NCI-H2227 (cell line): Measurements from ENCODE around the gene WDR4.
"Not testable (repeated sequence)": the region's sequence is repeated elsewhere in the genome, so short reads cannot be mapped to it uniquely, and the experiment has no call there.

Experiments
- DNase-seq: peaks from one replicate; lab custom pipeline; 2025; ENCODE audit not compliant: unreplicated experiment; lab: John Stamatoyannopoulos, UW

Gene WDR4

GRCh38 chr21:42854246-42855010 lies 24.9 kb downstream of the WDR4 start:
- DNase-seq = no peak

GRCh38 chr21:42853621-42854020 lies 25.7 kb downstream of the WDR4 start:
- no peak for DNase-seq

GRCh38 chr21:42852925-42853570 lies 26.3 kb downstream of the WDR4 start:
- no peak for DNase-seq

- no peak for DNase-seq
These were observed 27.3 kb downstream of the WDR4 start for GRCh38 chr21:42851812-42852665.

GRCh38 chr21:42850866-42851391 lies 28.4 kb downstream of the WDR4 start:
- no peak for DNase-seq

GRCh38 chr21:42850463-42850862 lies 28.9 kb downstream of the WDR4 start:
- no peak for DNase-seq

GRCh38 chr21:42849759-42850412 lies 29.5 kb downstream of the WDR4 start:
- no peak for DNase-seq

- DNase-seq = no peak
These were observed 30.2 kb downstream of the WDR4 start for GRCh38 chr21:42848932-42849758.

- not testable (repeated sequence) for DNase-seq
These were observed 31.0 kb downstream of the WDR4 start for GRCh38 chr21:42848144-42848931.

- DNase-seq = no peak
These were observed 31.6 kb downstream of the WDR4 start for GRCh38 chr21:42847726-42848125.

GRCh38 chr21:42847051-42847707 lies 32.2 kb downstream of the WDR4 start:
- DNase-seq = no peak

- no peak for DNase-seq
These were observed 33.1 kb downstream of the WDR4 start for GRCh38 chr21:42846221-42846620.

GRCh38 chr21:42845296-42845965 lies 33.9 kb downstream of the WDR4 start:
- DNase-seq = no peak

- DNase-seq = no peak
These were observed 34.8 kb downstream of the WDR4 start for GRCh38 chr21:42844411-42845113.

GRCh38 chr21:42843056-42843455 lies 36.3 kb downstream of the WDR4 start:
- DNase-seq = no peak

- DNase-seq = not testable (repeated sequence)
These were observed 37.3 kb downstream of the WDR4 start for GRCh38 chr21:42841916-42842655.
